ENCODE measurements around the gene HELQ.

The HELQ gene

GRCh38 chr4:83372931-83373330, 82.7 kb downstream of the HELQ start:
- no peak for DNase-seq (ENCODE audit: low read depth, low spot score)

- DNase-seq (ENCODE audit: low read depth, low spot score) = no peak
Measured at GRCh38 chr4:83371936-83372335, 83.7 kb downstream of the HELQ start.

- DNase-seq (ENCODE audit: low read depth, low spot score) = no peak
Measured at GRCh38 chr4:83371235-83371634, 84.4 kb downstream of the HELQ start.

GRCh38 chr4:83370640-83370906, 85.0 kb downstream of the HELQ start:
- no peak for DNase-seq (ENCODE audit: low read depth, low spot score)

GRCh38 chr4:83369831-83370639, 85.6 kb downstream of the HELQ start:
- no peak for DNase-seq (ENCODE audit: low read depth, low spot score)

- DNase-seq (ENCODE audit: low read depth, low spot score) = no peak
Measured at GRCh38 chr4:83364312-83364711, 91.3 kb downstream of the HELQ start.

GRCh38 chr4:83362492-83363329, 92.9 kb downstream of the HELQ start:
- DNase-seq (ENCODE audit: low read depth, low spot score) = no peak

GRCh38 chr4:83361416-83362103, 94.1 kb downstream of the HELQ start:
- no peak for DNase-seq (ENCODE audit: low read depth, low spot score)

GRCh38 chr4:83360018-83360417, 95.6 kb downstream of the HELQ start:
- DNase-seq (ENCODE audit: low read depth, low spot score) = no peak

GRCh38 chr4:83358410-83358809, 97.2 kb downstream of the HELQ start:
- DNase-seq (ENCODE audit: low read depth, low spot score) = no peak

Measured in activated naive CD8-positive, alpha-beta T cell treated with anti-CD3 and anti-CD28 coated beads, Interleukin-2, amount 50 U/mL, for 16 hours (primary cell).